ENCODE results near the gene MAPK11.

Gene MAPK11

DNA sequence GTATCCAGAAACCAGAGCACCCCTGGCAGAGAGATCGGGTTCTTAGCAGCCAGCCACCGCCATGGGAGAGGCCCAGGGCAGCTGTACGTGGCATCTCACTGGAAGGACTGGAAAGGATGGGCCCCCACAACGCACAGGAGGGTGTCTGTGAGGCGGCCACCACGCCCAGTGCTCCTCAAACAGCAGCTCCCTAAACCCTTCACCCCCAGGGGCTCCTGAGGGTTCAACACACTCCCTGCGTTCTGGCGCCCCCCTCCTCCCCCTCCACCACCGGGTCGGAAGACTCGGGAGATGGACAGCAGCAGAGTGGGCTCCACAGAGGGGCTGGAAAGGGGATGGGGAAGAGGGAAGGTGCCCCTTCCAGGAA, 9.8 kb downstream of the MAPK11 start:
- DNase-seq = no peak

DNA sequence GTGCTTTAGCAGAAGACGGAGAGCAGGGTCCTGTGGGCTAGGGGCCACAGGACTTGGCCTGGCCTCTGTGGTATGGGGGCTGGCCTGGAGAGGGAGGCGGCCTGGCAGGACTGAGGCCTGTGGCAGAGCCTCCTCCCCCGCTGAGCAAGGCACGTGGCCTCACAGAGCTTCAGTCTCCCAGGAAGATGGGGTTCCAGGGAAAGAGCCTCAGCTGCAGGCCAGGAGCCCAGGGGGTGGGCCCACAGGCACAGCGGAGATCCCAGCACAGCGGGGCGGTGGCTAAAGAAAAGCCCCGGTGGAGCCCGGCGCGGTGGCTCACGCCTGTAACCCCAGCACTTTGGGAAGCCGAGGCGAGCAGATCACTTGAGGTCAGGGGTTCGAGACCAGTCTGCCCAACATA, 10.9 kb downstream of the MAPK11 start:
- no peak for DNase-seq

DNA sequence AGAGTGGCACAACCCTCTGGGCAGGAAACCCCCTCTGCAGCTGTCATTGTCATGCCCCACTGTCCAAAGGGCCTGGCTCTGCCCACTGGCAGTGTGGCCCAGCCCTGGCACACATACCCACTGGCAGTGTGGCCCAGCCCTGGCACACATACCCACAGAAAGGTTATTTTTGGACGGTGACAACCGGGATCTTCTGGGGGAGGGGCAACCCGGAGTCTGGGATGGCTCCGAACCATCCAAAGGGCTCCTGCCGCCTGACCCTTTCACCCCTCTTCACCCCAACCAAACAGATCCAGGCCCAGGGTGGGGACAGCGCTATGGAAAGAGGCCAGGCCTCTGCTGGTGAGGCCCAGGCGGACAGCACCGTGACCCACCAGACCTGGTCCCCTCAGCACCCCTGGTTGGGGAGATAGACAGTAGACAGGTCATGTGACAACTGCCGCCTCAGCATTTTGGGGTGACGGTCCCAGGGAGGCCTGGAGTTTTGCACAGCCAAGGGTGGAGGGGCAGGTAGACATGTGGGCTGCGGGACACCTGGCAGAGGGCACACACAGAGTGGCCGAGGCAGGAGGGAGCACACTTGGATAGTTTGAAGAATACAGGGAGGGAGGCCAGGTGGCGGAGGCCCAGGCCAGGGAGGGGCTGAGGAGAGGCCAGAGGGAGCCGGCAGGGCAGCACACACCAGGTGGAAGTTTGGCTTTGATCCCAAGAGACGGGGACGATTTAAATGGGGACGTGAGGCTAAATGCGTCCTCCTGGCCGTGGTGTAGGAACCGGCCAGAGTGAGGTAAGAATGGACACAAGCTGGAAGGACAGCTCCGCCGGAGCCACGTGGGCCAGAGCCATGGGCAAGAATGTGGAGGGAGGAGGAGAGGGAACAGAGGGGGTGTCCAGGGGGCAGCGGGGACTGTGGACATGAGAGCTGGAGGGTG, 11.6 kb downstream of the MAPK11 start:
- no peak for DNase-seq

DNA sequence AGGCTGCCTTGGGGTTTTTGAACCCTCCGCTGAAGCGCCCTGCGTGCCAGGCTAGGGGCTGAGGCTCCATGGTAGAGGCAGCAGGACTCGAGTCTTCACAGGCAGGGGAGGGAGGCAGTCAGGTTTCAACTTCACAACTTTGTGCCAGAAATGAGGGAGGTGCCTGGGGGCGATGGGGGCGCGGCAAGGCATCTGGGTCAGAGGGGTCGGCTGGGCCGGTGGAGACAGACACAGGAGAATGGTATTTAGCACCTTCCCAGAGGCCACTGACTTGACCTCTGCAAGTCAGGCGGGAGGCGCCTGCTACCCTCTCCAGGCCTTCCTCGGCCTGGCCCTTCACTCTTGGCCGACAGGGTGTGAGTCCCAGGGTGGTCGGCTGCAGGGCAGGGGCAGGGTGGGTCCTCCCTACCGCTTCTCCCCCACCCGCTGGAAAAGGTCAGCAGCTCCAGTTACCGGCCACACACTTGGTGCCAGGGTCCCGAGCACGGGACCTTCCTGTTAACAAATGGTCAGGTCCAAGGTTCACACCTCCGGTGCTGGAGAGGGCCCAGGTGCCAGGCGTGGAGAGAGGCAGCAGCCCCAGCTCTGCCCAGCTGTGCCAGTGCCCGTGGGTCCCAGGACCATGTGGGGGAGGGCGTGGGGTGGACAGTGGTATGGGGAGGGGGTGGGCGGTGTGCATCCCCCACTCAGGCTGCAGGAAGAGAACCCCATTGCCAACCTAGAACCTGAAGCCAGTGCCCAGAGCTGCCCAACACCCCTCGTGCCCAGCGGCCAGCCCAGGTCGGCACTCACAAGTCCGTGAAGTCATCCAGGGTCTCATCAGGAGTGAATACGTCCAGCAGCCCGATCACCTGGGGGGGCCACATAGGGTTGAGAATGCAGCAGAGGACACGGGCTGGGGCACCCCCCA, 12.5 kb downstream of the MAPK11 start:
- DNase-seq = peak; percentile 72

DNA sequence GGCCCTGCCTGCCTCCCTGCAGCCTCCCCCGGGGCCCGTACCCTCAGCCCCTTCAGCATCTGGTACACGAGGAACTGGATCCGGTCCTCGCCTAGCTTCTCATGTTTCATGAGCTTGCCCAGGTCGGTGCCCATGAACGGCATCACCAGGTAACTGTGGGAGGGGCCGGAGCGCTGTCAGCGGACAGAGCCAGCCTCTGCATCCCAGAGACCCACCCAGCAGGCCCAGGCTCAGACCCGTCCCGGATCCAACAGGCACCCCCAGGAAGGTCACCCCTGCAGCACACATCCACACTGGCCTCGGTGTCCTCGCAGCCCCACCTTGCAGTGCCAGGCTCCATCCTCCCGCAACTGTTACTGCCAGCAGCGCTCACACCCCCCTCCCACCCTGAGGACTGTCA, 13.1 kb downstream of the MAPK11 start:
- no peak for DNase-seq

DNA sequence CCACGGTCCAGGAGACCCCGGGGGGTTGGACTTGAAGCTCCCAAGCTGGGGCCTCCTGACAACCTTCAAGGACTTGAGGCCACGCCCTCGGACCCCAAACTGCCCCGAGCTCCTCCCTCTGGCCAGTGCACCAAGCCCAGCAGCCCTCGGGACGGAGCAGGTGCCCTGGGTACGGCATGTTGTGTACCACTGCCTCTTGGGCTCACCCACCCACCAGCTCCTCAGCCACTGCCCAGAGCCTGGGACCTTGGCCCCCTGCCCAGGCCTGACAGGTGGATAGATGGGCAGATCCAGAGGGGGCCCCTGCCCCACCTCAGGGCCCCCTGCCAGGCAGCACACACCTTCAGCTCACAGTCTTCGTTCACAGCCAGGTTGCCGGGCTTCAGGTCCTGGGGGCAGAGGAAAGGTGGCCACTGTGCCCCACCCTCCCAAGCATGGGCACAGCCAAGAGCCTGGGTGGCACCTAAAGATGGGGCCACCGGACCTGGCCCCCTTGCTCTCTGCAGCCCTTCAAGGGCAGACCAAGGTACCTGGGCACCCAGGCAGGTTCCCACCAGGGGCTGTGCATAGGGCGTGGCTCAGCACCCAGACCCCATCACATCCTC, 13.8 kb downstream of the MAPK11 start:
- no peak for DNase-seq

DNA sequence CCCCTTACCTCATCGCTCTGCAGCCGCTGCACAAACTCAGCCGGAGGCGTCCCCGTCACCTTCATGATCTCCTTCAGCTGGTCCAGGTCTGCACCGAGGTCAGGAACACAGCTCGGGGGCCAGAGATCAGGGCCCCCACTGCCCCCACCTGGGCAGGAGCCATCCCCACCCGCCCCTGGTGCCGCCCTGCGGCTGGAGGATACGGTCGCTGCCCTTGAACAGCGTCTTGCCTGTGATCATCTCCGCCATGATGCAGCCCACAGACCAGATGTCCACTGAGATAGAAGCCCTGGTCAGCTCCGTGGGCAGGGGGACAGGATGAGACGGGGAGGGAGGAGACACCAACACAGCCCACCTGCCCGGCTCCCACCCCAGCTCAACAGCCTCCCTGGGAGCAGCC, 14.6 kb downstream of the MAPK11 start:
- no peak for DNase-seq

DNA sequence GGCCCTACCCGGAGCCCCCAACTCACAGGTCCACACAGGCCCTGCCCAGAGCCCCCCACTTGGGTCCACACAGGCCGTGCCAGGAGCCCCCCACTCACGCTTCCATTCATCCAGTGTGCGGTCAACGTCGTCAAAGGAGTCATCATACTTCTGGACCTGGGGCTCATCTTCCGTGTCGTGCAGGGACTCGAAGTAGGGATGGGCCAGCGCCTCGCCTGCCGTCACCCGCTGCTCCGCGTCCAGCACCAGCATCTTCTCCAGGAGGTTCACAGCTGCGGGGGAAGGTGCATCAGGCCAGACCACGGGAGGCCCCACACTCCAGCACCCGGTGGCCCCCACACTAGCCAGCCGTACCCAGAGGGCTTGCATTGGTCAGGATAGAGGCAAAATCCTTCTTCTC, 15.1 kb downstream of the MAPK11 start:
- no peak for DNase-seq

DNA sequence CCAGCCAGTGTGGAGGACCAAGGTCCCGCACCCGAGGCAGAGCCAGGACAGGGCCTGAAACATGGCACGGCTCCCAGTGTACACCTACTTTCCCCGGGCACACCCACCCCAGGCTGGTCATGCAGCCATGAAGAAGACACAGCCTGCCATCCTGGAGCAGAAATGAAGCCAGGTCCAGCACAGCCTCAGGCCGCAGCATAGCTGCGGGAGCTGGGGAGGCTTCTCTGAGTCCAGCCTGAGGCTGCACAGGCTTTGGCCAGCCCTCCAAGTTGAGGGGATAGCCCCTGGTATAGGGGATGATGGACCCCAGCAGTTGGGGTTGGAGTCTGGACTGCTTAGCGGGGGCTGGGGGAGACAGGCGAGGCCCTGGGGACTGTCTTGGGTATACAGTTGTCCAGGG, 16.2 kb downstream of the MAPK11 start:
- DNase-seq = no peak

DNA sequence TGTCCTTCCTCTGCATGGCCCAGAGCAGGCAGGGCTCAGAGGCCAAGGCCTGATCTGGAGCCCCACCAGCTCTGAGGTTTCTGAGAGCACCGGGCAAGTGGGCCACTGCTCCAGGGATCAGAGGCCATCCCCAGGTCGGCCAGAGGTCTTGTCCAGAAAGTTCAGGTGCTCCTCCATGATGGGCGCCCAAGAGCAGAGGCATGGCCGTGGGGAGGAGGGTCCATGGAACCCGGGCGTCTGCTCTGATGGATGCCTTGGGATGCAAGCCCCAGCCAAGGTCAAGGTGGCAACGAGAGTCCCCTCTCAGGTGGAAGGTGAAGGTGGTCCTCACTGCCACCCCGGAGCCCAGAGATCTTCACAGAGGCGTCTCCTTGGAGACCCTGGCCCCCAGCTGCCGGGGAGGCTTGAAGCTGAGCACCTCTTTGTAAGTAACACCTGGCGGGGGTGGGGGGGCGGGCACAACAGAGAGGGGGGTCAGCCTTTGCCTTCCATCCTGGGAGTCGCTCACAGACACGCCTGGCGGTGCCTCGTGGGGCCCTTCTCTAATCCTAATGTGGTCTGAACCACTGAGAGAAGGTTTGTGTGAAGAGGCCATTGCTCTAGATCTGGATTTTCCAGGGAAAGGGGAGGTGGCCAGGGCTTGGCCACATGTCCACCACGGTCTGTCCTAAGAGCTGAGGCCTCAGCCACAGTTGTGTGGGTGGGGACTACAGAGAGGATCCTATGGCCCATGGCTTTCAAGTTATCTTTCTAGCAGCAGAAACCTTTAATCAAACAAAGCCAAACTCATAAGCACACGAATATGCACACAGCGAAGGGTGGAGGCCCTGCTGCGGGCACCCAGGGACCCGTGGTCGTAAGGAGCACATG, 16.9 kb downstream of the MAPK11 start:
- DNase-seq = no peak

DNA sequence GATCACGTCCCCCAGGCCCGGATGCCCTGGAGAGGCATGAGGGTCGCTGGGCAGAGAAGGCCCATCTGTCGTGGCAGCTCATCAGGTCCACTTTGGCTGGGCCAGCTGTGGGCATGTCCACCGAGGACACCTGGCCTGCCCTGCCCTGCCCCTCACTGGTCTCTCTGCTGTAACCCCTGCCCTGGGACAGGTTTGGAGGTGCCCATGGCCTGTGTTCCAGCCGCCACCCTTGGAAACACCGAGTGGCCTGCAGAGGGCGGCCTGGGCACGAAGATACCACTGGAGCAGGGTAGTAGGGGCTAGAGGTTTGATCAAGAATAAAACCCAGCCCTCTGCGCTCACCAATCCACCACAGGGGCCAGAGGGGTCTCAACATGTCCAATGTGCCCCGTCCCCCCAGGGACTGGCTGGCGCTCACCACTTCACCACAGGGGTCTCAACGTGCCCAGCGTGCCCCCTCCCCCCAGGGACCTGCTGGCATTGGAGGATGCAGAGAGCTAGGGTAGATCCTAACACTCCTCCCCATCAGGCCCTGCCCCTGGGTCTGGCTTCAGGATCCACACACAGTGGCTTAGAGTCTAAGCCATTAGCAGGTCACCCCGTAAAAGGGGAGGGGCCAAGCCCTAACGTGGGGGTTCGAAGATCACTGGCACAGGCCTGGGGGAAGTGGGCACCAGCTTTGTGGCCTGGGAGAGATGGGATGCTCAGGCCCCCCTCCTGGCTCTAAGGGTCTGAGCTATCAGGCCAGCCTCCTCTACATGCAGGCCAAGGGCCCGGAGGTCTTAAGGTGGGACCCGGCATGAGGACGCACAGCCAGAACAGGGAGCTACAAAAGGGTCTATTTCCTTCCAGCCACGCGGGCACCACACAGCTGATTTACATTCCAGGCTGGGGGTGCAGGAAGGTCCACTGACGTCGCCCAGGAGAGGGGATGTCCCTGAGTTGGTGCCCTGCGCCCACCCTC, 17.8 kb downstream of the MAPK11 start:
- DNase-seq = peak; percentile 81

DNA sequence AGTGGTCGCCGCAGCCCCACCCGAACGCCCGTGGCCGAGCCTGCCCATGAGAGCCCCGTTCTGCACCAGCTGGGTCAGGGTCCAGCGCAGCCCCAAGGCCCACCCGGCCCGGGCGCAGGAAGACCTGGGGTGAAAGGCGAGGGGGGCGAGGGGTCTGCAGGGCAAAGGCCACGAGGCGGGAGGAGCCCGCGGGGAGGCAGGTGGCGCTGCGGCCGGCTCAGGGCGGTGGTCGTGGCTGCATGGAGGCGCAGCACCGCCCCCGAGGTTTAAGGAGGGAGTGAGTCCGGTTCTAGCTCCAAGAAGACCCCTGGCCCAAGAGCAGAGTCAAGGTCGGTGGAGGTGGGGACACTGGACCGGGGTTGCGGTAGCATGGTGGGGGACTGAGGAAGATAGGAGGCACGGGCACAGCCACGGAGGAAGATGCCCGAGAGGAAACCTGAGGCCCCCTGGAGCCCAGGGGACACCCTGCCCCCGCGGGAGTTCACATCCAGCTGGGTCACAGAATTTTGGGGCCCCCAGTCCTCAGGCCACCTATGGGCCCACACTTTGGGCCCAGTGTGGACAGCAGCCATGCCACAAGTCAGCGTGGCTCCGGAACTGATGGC, 18.6 kb downstream of the MAPK11 start:
- DNase-seq = no peak

DNA sequence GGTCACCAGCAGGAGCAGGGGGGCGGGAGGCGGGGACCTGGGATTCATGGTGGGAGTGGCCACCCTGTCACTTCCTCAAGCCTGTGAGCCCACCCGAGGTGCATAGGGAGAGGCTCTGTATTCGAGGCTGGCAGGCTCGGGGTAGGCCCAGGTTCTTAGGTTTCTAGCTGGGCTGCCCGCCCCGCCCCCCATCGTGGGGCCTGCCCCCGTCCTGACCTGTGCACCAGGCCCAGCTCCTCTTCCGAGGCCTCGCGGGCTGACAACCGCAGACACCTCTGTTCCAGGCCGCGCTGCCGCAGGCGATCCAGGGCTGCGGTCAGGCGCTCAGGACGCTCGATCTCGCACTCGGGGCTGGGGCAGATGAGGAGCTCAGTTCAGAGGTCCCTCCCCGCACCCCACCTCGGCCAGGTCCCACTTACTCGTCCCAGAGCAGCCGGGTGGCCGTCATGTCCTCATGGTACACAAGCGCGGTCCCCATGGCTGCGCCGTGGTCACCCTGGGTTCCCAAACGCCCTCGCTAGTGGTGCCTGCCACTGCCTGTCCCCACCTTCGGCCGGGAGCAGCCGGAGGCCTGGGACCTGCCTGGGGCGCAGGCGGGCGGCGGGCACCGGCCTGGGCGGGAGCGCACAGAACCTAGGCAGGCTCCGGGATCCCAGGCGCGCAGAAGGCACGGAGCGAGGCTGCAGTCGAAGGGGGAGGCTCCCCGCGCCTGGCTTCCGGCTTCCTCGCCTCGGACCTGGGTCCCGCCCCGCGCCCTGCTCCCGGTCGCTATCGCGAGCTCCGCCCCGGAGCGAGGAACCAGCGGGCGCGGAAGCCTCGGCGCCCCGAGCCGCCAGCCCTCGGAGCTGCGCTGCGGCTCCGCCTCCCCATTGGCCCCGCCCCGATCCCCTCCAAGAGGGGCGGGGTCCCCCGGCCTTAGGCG, 19.4 kb downstream of the MAPK11 start, which contains the start of gene HDAC10:
HDAC10 (minus strand) TSS at position 711 of the 922 bp plus-strand sequence; CDS start at position 478, 233 bp downstream.
- peak; percentile 89 for DNase-seq

DNA sequence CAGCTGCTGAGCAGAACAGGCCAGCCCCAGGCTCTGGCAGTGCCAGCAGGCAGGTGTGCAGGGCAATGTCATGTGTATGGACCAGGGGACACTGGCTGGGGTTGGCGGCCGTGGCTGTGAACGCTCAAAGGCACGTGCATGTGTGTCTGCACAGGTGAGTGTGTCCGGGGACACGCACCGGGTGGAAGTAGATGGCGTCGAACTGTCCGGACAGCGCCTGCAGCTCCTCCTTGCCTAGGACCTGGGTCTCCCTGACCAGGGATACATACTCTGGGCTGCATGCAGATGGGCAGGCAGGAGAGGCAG, 20.0 kb downstream of the MAPK11 start:
- DNase-seq = no peak

DNA sequence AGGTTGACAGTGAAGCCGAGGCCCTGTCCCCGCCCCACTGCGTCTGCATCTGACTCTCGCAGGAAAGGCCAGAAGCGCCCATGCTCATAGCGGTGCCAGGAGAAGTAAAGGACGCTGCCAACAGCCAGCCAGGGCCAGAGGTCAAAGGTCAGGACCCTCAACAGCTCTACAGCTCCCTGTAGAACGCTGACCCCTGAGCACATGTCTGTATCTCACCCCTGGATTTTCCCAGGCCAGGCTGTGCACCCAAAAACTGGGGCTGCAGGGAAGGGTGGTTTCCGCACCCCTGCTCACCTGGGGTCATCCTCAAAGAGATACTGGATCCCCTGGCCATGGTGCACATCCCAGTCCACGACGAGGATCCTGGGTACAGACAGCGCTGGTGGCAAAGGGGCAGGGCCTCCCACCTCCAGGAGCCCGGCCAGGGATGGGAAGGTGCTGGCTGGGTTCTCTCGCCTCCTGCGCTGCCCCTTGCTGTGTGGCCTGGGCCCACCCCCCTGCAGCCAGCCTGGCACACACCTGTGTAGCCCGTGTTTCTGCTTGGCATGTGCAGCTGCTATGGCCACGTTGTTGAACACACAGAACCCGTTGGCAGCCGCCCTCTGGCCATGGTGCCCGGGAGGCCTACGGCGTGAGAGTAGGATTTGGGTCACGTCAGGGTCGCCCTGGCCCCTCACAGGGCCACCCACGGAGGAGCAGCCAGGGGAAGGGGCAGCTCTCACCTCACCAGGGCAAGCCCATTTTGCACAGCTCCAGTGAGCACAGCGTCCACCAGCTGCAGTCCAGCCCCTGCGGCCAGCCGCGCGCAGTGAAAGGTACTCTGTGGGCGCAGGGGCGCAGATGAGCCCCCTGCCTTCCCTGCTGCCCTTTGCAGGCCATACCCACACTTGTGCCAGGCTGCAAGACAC, 20.6 kb downstream of the MAPK11 start:
- no peak for DNase-seq

DNA sequence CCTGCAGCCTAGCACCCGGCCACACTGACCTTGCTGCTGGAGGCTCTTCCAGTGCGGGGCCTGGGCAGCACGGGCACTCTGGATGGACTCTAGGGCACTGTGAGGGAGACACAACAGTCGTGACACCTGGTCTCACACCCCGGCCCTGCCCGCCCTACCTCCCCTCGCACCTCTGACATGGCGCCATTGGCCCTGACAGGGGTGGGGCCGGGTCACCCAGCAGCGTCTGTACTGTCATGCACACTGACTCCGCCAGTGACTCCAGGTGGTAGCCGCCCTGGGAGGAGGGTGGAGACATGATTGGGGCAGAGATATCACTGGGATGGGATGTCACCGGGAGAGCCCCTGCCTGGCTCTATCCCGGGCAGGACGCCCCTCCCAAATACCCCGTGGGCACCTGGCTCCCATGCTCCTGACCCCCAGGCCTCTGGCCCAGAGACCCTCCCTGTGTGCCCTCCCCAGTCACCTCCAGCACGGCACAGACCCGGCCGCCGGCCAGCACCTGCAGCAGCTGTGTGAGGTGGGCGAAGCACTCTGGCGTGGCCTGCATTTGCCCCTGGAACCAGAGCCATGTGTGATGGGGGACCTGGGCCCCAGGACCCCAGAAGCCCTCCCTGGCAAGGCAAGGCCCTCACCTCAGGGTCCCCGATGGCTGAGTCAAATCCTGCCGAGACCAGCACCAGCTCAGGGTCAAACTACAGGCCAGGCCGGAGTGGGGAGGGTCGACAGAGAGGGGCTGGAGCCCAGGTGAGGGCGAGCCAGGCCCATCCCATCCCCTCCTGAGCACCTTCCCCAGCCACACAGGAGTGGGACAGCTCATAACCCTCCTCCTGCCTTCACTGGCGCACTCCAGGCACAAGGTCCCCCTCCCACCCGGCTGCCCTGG, 21.7 kb downstream of the MAPK11 start:
- no peak for DNase-seq

DNA sequence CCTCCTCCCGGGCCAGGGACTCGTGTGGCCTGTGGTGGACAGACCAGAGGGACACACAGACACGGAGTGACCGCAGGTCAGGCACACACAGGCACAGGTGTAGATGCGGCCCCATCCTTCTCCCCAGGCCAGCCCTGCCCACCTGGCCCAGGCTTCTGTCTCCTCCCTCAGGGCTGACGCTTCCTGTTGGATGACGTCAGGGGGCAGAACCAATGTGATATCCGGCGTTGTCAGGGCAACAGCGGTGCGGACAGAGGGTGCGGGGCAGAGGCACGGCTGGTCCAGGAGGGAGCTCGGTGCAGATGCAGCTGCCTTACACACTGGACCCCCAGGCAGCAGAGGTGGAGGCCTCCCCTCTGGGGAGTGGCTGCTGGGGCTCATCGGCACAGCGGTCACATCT, 22.4 kb downstream of the MAPK11 start:
- DNase-seq = peak; percentile 86

All from islet precursor cell (in vitro differentiated cells).